Right lobe of liver (tissue), 4 donors: ENCODE results near the gene MPL.

Experiments used
- POLR2A ChIP-seq: fragments of 450-650 bp; IDR thresholded peaks from one replicate; pipeline ENCODE4 v1.6.1; 2017; ENCODE audit warnings: antibody characterized with exemption, mild to moderate bottlenecking
- TF ChIP-seq, protein P1 (sequence below), 4 donors: fragments of 200-600 bp in 3 of 4; fragments of 450-650 bp in 1 of 4; IDR thresholded peaks; one replicate each; pipeline versions ENCODE4 v1.5.1 to v1.8.0; 2016 to 2022; ENCODE audit warnings: antibody characterized with exemption in 4 of 4, mild to moderate bottlenecking in 2 of 4
- donor health status: DM: no; HTN: no; CAD: no.
- donor health status: DM: no; HTN: no; CAD: no.
- donor health status: DM: no; HTN: yes; CAD: no.

DNA sequence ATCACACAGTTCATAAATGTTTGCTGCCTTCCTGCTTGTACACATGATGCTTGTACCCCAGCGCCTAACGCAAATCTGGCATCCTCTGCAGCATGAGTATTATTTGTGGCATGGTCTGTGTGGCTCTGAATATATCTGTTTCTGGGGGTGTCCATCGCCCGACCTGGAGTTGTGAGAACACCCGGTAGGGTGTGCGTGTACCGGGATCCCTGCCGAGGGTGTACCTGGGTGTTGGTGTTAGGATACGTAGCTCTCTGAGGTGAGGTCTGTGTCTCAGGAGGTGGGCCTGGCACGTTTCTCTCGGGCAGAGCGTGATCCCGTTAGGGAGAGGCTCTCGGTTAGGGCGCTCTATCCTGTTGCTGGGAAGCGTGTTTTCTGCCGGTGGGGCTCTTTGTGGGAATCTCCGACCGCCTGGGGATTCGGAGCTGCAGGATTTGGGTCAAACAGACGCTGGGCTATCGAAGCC is 10.8 kb downstream of the MPL start:
- TF ChIP-seq, protein P1, sequence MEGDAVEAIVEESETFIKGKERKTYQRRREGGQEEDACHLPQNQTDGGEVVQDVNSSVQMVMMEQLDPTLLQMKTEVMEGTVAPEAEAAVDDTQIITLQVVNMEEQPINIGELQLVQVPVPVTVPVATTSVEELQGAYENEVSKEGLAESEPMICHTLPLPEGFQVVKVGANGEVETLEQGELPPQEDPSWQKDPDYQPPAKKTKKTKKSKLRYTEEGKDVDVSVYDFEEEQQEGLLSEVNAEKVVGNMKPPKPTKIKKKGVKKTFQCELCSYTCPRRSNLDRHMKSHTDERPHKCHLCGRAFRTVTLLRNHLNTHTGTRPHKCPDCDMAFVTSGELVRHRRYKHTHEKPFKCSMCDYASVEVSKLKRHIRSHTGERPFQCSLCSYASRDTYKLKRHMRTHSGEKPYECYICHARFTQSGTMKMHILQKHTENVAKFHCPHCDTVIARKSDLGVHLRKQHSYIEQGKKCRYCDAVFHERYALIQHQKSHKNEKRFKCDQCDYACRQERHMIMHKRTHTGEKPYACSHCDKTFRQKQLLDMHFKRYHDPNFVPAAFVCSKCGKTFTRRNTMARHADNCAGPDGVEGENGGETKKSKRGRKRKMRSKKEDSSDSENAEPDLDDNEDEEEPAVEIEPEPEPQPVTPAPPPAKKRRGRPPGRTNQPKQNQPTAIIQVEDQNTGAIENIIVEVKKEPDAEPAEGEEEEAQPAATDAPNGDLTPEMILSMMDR (IDR thresholded peaks at IDR 0.05), result no peak
- TF ChIP-seq POLR2A, result no peak
